Activated naive CD4-positive, alpha-beta T cell (primary cell): ENCODE data around the gene SLC39A10.
"Not testable (repeated sequence)": the region's sequence is repeated elsewhere in the genome, so short reads cannot be mapped to it uniquely, and the experiment has no call there.

Source experiments
- DNase-seq, 4 experiments: peaks; one replicate each; lab custom pipeline; 2025; lab: John Stamatoyannopoulos, UW

Gene SLC39A10

DNA sequence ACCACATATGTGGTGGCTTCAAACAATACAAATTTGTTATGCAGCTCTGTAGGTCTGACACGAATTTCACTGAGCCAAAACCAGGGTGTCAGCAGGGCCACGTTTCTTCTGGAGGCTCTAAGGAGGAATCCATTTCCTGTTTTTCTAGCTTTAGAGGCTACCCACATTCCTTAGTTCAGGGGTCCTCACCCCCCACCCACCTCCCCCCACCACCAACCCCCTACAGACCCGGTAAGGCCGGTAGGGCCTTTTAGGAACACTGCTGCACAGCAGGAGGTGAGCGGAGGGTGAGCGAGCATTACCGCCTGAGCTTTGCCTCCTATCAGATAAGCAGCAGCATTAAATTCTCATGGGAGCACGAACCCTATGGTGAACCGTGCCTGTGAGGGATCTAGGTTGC is 10.6 kb upstream of the SLC39A10 start:
- DNase-seq: no peak

GRCh38 chr2:195647302-195647701 is 9.7 kb upstream of the SLC39A10 start:
- no peak for DNase-seq

DNA sequence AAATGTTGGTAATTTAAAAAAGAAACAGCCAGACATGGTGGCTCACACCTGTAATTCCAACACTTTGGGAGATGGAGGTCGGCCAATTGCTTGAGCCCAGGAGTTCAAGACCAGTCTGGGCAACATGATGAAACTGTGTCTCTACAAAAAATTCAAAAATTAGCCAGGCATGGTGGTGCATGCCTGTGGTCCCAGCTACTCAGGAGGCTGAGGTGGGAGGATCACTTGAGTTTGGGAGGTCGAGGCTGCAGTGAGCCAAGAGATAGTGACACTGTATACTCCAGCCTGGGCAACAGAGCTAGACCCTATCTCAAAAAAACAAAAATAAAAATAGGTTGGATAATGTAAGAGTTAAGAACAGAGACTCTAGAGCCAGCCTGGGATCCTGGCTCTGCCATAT is 8.7 kb upstream of the SLC39A10 start:
- not testable (repeated sequence) for DNase-seq

DNA sequence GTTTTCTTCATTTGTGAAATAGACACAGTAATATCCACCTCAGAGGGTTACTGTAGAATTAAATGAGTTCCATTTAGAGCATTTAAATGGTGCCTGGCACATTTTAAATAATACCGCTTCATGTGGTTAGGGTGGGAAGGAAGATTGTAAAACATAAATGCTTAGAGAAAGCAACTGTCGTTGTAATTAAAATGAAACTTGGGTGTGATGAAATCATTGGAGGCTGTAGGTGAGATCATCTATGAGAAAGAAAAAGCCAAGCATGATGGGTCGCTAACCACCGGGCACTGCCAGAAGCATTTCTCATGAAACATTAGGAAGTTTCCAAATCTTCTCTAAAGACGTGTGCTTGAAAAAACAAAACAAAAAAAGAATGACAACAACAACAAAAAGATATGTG is 8.2 kb upstream of the SLC39A10 start:
- DNase-seq: no peak

DNA sequence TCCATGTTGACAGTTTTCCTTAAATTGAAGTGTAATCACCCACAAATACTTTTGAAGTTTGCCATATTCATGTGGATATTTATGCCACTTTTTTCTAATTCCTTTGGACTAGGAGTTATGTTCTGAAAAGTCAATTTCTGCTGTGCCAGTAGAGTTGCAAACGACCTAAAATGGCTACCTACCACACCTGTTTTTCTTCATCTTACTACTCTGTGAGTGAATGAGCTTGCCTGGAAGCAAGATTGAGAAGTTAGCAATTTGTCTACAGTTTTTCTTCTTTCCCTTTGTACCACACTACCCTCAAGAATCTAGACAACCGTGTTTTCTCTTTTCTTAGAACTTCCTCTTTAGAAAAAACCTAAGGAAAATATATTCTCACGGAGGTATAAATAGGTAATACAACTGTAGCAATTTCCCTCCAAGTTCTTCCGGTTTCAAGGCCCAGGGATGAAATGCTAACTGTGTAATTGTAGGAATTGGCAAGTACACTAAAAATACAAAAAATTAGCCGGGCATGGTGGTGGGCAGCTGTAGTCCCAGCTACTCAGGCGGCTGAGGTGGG is 7.3 kb upstream of the SLC39A10 start:
- no peak for DNase-seq

GRCh38 chr2:195651046-195651445 is 6.0 kb upstream of the SLC39A10 start:
- DNase-seq: no peak

DNA sequence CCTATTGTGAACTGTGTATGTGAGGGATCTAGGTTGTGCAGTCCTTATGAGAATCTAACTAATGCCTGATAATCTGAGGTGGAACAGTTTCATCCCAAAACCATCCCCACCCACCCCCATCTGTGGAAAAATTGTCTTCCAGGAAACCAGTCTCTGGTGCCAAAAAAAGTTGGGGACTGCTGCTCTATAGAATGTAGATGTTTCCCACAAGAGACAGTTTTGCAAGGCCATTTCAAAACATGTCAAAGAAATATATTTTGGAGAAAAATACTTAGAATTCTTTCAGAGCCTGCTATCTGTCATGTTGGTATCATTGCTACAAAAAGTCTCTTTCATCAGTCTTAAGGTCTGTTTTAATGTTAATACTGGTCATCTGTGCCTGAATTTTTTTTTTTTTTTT is 4.1 kb upstream of the SLC39A10 start:
- DNase-seq: no peak

DNA sequence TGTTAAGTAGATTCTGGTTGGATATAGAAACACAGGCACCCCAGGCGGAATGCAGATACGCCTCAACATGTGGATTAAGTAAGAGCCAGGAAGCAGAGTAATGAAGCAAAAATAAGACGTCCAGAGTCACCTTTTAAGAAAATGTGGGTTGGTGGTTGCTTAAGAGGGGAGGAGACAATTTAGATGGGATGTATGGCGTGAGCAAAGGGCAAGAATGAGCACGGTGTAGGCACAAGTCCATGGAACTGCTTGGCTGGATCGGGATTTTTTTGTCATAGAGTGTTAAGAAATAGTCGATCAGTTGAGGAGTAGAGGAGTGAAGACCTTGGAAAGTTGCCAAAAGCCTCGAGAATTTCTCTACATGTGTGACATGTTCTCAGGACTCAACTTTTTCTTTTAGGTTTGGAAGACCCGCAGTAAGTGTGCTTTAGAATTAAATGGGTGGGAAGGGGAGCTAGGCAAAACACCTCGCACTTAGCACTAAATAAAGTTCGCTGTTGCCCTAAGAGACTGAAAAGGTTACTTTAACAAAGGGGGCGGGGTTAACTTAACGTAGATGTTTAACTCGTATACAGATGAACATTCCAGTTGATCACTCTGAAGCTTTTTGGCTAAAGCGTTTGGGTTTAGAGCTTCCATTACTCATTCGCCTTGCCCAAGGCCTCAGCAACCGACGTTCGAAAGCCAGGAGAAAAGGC is 716 bp upstream of the SLC39A10 start:
- DNase-seq: no peak

- DNase-seq: peak; percentile 51 to 64 (median 62)
These were observed 861 bp downstream of the SLC39A10 start for GRCh38 chr2:195657634-195658540.

- DNase-seq: no peak
These were observed 1.5 kb downstream of the SLC39A10 start for GRCh38 chr2:195658541-195658890.

- no peak for DNase-seq
These were observed 2.1 kb downstream of the SLC39A10 start for GRCh38 chr2:195659114-195659513.

GRCh38 chr2:195659982-195660890 is 3.2 kb downstream of the SLC39A10 start:
- peak; percentile 10 to 61 (median 40) for DNase-seq

GRCh38 chr2:195662138-195662537 is 5.1 kb downstream of the SLC39A10 start:
- DNase-seq: no peak

- DNase-seq: no peak
These were observed 6.0 kb downstream of the SLC39A10 start for GRCh38 chr2:195663007-195663406.

- no peak for DNase-seq
These were observed 7.5 kb downstream of the SLC39A10 start for GRCh38 chr2:195664528-195664927.

DNA sequence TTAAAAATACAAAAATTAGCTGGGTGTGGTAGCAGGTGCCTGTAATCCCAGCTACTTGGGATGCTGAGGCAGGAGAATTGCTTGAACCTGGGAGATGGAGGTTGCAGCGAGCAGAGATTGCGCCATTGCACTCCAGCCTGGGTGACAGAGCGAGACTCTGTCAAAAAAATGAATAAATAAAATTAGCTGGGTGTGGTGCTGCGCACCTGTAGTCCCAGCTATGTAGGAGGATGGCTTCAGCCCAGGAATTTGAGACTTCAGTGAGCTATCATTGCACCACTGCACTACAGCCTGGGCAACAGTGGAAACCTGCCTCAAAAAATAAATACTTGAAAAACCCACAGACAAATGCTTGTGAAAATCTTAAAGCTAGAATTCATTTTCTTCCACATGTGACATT is 8.1 kb downstream of the SLC39A10 start:
- DNase-seq: not testable (repeated sequence)

- DNase-seq: no peak
These were observed 9.2 kb downstream of the SLC39A10 start for GRCh38 chr2:195666113-195666712.

GRCh38 chr2:195667974-195668373 is 10.9 kb downstream of the SLC39A10 start:
- no peak for DNase-seq

DNA sequence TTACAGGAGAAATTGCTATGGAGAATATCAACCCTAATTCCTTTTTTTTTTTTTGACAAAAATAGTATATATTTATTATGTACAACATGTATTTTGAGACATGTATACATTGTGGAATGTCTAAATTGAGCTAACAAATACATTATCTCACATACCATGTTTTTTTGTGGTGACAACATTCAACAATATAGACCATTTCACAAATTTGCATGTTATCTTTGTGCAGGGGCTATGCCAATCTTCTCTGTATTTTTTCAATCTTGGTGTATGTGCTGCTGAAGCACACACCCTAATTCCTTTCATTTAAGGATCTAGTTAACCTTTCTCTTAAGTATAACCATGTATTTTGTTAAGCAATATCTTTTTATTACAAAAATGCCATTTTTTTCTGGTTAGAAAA is 13.2 kb downstream of the SLC39A10 start:
- DNase-seq: no peak

GRCh38 chr2:195671563-195671962 is 14.5 kb downstream of the SLC39A10 start:
- DNase-seq: no peak

DNA sequence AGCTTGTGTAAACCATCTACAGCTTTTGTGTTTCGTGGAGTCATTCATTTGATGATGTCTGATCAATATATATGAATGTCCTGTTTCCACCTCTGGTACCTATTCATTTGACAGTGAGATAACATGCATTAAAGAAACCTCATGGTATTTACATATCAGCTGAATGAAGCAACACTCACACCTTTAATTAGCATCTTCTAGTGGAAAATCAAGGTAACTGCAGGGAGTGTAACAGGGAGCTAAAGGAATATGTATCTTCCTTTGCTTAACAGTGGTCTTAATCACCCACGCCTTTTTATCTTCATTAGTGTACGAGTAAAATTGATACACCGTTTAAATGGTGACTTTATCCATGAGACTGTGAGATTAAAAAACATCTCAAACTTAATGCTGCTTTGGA is 15.6 kb downstream of the SLC39A10 start:
- DNase-seq: no peak
